Panc1 (cell line): ENCODE measurements around the gene LTBP3.

Source experiments
- CTCF ChIP-seq: fragments of 450-650 bp; IDR thresholded peaks from 2 replicates; pipeline ENCODE4 v1.5.1; 2017; ENCODE audit warnings: mild to moderate bottlenecking
- POLR2AphosphoS5 ChIP-seq: IDR thresholded peaks from 2 replicates; pipeline ENCODE4 v1.6.1; 2012; ENCODE audit warnings: mild to moderate bottlenecking, low read depth, low read length, moderate library complexity
- SIN3A ChIP-seq: IDR thresholded peaks from 2 replicates; pipeline ENCODE4 v1.6.1; 2012; ENCODE audit warnings: low read depth, mild to moderate bottlenecking, low read length, moderate library complexity, borderline replicate concordance; ENCODE audit not compliant: insufficient read depth

DNA sequence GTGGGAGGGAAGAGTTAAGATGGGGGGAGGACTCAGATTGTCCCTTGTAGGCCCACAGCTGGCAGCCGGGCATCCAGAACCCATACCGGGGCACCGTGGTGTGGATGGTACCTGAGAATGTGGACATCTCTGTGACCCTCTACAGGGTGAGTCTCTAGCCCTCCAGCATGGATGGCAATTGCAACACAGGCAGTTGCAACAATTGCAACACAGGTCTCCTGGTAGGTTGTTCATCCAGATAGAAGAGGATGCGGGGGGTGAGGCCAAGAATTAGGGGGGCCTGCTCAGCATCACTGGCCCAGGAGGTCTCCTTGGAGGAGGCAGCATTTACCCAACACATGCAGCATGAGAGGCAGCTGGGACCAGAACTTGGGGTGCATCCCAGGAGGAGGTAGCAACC lies 21.1 kb upstream of the LTBP3 start:
- TF ChIP-seq POLR2AphosphoS5 (no peak), CTCF (no peak), SIN3A (no peak)
